Neural cell (in vitro differentiated cells): ENCODE measurements around the gene PTCD1.

ENCODE experiments used
- CTCF ChIP-seq: fragments of 450-650 bp; IDR thresholded peaks from 2 replicates; pipeline ENCODE4 v1.5.1; 2014; ENCODE audit warnings: antibody characterized with exemption, mild to moderate bottlenecking, moderate library complexity; ENCODE audit not compliant: poor library complexity, severe bottlenecking
- EP300 ChIP-seq: fragments of 450-650 bp; conservative IDR thresholded peaks from 2 replicates; pipeline ENCODE4 v1.6.1; 2014; ENCODE audit warnings: antibody characterized with exemption, mild to moderate bottlenecking, moderate library complexity; ENCODE audit not compliant: poor library complexity, severe bottlenecking
- MXI1 ChIP-seq: fragments of 450-650 bp; conservative IDR thresholded peaks from 2 replicates; pipeline ENCODE4 v1.6.1; 2014; ENCODE audit warnings: antibody characterized with exemption, mild to moderate bottlenecking; ENCODE audit not compliant: poor library complexity, severe bottlenecking

- TF ChIP-seq EP300 (no peak), MXI1 (no peak), CTCF (no peak)
These were observed 39.6 kb downstream of the PTCD1 start for GRCh38 chr7:99398891-99399445.
